Breast epithelium (tissue), 4 donors: ENCODE measurements around the gene TMEM117. TPM values are rescaled to one million over a fixed set of nuclear protein-coding genes. Genes with fewer than 3 reads are reported as not detected.
A peak's percentile ranks its signal among the peaks of the same experiment; 100 is the strongest.

ENCODE experiments used
- DNase-seq, 2 donors: peaks; one replicate each; pipeline ENCODE4 v3.0.0-alpha.2; 2019; ENCODE audit warnings: low spot score in 2 of 2
- H3K27ac ChIP-seq, 2 donors: fragments of 200-600 bp; sonication (generic) in 1 of 2; one replicate each; pipeline ENCODE4 v1.5.1; 2016 to 2019; ENCODE audit warnings: mild to moderate bottlenecking in 1 of 2
- H3K27me3 ChIP-seq, 2 donors: fragments of 200-600 bp; sonication (generic) in 1 of 2; one replicate each; pipeline versions ENCODE4 v1.5.1 to v1.6.0; 2017 to 2019; ENCODE audit warnings: control low read depth in 1 of 2, mild to moderate bottlenecking in 1 of 2
- H3K36me3 ChIP-seq: fragments of 200-600 bp; one replicate; pipeline ENCODE4 v1.5.1; 2019
- H3K4me1 ChIP-seq, 2 donors: fragments of 200-600 bp; sonication (generic); one replicate each; pipeline ENCODE4 v1.5.1; 2016 to 2019; ENCODE audit warnings: control low read depth in 1 of 2
- H3K4me3 ChIP-seq, 3 donors: fragments of 200-600 bp; sonication (generic); 1 replicate in 2 of 3; 2 replicates in 1 of 3; pipeline ENCODE4 v1.5.1; 2016 to 2019; ENCODE audit warnings: mild to moderate bottlenecking in 3 of 3, moderate library complexity in 2 of 3
- H3K9me3 ChIP-seq, 2 donors: fragments of 200-600 bp; sonication (generic) in 1 of 2; one replicate each; pipeline ENCODE4 v1.5.1; 2016 to 2019; ENCODE audit warnings: control low read depth in 1 of 2
- CTCF ChIP-seq, 3 donors: fragments of 450-650 bp; IDR thresholded peaks; one replicate each; pipeline ENCODE4 v1.5.1; 2016 to 2017; ENCODE audit warnings: antibody characterized with exemption in 3 of 3, mild to moderate bottlenecking in 3 of 3, moderate library complexity in 3 of 3
- POLR2A ChIP-seq: fragments of 450-650 bp; IDR thresholded peaks from one replicate; pipeline ENCODE4 v1.6.1; 2016; ENCODE audit warnings: antibody characterized with exemption, mild to moderate bottlenecking, moderate library complexity
- POLR2AphosphoS5 ChIP-seq, 3 donors: sonication (generic); formaldehyde crosslinking; IDR thresholded peaks; one replicate each; pipeline ENCODE4 v1.6.1; 2017; ENCODE audit warnings: antibody characterized with exemption in 3 of 3
- intact Hi-C: fragments of 100-400 bp; cut with DNase I; formaldehyde crosslinking; loops from one replicate; pipeline ENCODE4 v1.15.1; 2023; ENCODE audit warnings: low total_unique reads
- total RNA-seq, 3 donors: library from RNA; depleted of rRNA; stranded (reverse); fragments of >200 nt; gene quantifications; one replicate each; pipeline ENCODE4 v1.1.0, GENCODE V29; 2016

The TMEM117 gene
- total RNA-seq, 3 donors from 2014 or later: 6.1 to 17.1 (median 7.2) TPM

GRCh38 chr12:43872396-43872795 is 36.5 kb downstream of the TMEM117 start:
- Histone ChIP-seq H3K4me3 (no peak overlapping the region), H3K27me3 (no peaks in the 10 kb centered on the region), H3K4me1 (no peaks in the 10 kb centered on the region), H3K36me3 (no peaks in the 10 kb centered on the region), H3K27ac (no peak overlapping the region), H3K9me3 (no peaks in the 10 kb centered on the region)
- TF ChIP-seq CTCF (IDR thresholded peaks at IDR 0.05) (no peak), POLR2A (no peak), POLR2AphosphoS5 (IDR thresholded peaks at IDR 0.05) (no peak)
- intact Hi-C loops: no loop called here
- DNase-seq: no peak

- H3K27ac ChIP-seq: no peak overlapping the region
- H3K9me3 ChIP-seq: no peaks in the 10 kb centered on the region
- no peaks in the 10 kb centered on the region for H3K4me1 ChIP-seq
- H3K4me3 ChIP-seq: no peak overlapping the region
- no peaks in the 10 kb centered on the region for H3K27me3 ChIP-seq
- TF ChIP-seq POLR2AphosphoS5 (IDR thresholded peaks at IDR 0.05): no peak
- no peak for TF ChIP-seq CTCF (IDR thresholded peaks at IDR 0.05)
- no peak for TF ChIP-seq POLR2A
- DNase-seq: no peak
- H3K36me3 ChIP-seq: no peaks in the 10 kb centered on the region
- intact Hi-C loops: no loop called here
Measured at GRCh38 chr12:43878050-43878449, 42.2 kb downstream of the TMEM117 start.

GRCh38 chr12:43880547-43880946 is 44.7 kb downstream of the TMEM117 start:
- no peaks in the 10 kb centered on the region for H3K27me3 ChIP-seq
- no peaks in the 10 kb centered on the region for H3K9me3 ChIP-seq
- no peaks in the 10 kb centered on the region for H3K36me3 ChIP-seq
- intact Hi-C loops: no loop called here
- no peak overlapping the region for H3K4me3 ChIP-seq
- no peak for DNase-seq
- no peak overlapping the region for H3K27ac ChIP-seq
- no peak for TF ChIP-seq POLR2A
- TF ChIP-seq POLR2AphosphoS5 (IDR thresholded peaks at IDR 0.05): no peak
- TF ChIP-seq CTCF (IDR thresholded peaks at IDR 0.05): no peak
- H3K4me1 ChIP-seq: no peaks in the 10 kb centered on the region

- no peaks in the 10 kb centered on the region for H3K36me3 ChIP-seq
- no peaks in the 10 kb centered on the region for H3K9me3 ChIP-seq
- no peak for DNase-seq
- no peaks in the 10 kb centered on the region for H3K4me1 ChIP-seq
- intact Hi-C loops: no loop called here
- no peak overlapping the region for H3K27ac ChIP-seq
- TF ChIP-seq CTCF (IDR thresholded peaks at IDR 0.05) (peak; percentile 19 to 76 (median 69)), POLR2A (no peak), POLR2AphosphoS5 (IDR thresholded peaks at IDR 0.05) (no peak)
- no peak overlapping the region for H3K4me3 ChIP-seq
- H3K27me3 ChIP-seq: no peaks in the 10 kb centered on the region
Measured at GRCh38 chr12:43882578-43883178, 46.8 kb downstream of the TMEM117 start.

- Histone ChIP-seq H3K27ac (no peak overlapping the region), H3K27me3 (no peaks in the 10 kb centered on the region), H3K36me3 (no peaks in the 10 kb centered on the region), H3K4me1 (no peaks in the 10 kb centered on the region), H3K4me3 (no peak overlapping the region), H3K9me3 (no peaks in the 10 kb centered on the region)
- TF ChIP-seq POLR2A (no peak), POLR2AphosphoS5 (IDR thresholded peaks at IDR 0.05) (no peak), CTCF (IDR thresholded peaks at IDR 0.05) (no peak)
- intact Hi-C loops: no loop called here
- DNase-seq: no peak
Measured at GRCh38 chr12:43883311-43883710, 47.4 kb downstream of the TMEM117 start.
